HG03571 (cell line): ENCODE measurements around the gene TUBG2.

Source experiments
- ATAC-seq: cut with Tn5 transposase; IDR thresholded peaks from one replicate; pipeline ENCODE4 v1.9.1; 2021; ENCODE audit not compliant: unreplicated experiment

TUBG2 gene

DNA sequence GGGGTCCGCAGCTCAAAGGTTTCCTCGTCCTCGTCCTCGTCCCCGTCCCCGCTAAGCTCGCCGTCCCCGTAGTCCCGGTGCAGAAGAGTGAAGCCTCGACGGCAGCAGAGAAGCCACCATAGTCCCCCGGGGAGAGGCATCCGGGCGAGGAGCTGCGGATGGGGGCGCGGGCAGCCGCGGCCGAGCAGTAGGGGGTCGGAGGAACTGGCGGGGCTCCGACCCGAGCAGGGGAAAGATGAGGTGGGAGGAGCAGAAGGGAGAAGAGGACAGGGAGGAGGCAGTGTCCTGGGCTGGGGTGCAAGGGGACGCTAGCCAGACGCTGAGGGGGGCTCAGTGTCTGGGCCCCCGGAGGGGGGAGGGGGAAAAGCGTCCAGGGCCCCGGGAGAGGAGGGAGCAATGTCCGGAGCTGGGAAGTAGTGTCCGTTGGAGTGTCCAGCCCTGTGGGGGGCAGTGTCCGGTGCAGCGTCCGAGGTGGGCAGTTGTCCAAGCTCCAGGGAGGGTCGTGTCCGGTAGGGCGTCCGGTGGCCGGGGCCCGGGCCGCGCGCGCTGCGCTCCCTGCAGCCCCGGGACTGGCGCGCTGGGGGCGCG lies 17.4 kb downstream of the TUBG2 start, which contains the start of gene PLEKHH3:
Gene PLEKHH3, minus strand, starts transcription at position 571 of the 588 bp plus-strand sequence. Its CDS starts 431 bp downstream, at position 140.
- ATAC-seq, result no peak

DNA sequence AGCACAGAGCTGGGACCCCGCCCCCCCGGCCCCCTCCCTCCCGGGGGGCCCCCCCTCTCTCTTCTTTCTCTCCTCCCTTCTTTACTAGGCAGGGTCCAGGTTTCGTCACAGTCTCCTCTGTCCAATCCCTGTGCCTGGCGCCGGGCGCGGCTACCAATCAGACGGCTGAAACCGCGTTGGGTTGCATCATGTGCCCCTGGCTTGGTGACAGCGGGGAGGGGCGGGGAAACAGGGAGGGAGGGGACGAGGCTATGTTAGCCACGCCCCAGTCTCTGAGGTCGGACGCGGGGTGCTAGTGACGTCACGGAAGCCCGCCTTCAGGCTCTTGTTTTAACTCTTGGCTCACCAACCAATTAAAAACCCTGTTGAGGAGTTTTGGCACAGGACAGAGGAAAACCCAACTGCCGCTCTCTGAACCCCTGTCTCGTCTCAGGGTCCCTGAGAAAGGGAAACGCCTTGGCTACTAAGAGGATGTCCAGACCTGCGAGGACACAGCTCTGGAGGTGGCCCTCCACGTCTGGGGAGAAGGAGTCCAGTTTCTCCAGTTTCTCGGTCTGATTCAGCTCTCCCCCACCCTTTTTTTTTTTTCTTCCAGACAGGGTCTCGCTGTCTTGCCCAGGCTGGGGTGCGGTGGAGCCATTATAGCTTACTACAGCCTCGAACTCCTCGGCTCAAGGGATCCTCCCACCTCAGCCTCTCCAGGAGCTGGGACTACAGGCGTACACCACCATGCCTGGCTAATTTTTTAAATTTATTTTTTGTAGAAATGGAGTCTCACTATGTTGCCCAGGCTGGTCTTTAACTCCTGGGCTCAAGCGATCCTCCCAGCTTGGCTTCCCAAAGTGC lies 18.2 kb downstream of the TUBG2 start:
- ATAC-seq, result peak; percentile 59

DNA sequence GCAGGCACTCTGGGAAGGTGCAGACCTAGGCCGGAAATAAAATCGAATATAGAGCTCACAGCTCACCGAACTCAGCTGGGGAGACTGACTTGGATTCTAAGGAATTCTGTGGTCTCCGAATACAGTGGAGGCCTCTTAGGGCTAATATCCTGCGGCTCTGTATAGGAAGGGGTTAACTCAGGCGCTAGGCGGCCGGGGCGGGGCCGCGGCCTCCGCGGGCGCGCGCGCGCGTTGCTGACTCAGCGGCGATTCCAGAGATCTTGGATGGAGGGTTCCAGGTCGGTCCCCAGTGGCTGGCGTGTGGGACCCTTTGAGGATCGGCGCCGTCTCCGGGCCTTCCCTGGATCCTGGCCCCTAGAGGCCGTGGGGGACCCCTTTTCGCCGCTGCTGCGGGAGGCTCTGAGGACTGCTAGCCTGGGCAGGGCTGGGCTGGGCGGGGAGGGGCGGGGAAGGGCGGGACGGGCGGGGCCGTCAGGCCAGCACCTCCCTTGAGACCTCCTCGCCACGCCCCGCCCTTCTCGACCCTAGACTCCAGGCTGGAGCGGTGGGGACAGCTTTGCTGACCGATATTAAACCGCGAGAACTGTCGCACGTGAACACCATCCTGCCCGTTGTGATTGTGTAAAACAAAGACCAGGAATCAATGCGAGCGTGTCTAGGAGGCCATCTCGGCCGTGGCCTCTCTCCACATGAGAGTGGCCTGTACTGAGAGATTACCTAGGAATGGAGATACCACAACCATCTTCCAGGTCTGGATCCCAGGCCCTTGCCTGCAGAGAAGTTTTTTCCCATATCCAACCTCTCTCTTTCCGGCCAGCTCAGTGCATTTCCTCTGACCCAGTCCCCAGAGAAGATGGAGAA lies 19.1 kb downstream of the TUBG2 start:
- no peak for ATAC-seq

DNA sequence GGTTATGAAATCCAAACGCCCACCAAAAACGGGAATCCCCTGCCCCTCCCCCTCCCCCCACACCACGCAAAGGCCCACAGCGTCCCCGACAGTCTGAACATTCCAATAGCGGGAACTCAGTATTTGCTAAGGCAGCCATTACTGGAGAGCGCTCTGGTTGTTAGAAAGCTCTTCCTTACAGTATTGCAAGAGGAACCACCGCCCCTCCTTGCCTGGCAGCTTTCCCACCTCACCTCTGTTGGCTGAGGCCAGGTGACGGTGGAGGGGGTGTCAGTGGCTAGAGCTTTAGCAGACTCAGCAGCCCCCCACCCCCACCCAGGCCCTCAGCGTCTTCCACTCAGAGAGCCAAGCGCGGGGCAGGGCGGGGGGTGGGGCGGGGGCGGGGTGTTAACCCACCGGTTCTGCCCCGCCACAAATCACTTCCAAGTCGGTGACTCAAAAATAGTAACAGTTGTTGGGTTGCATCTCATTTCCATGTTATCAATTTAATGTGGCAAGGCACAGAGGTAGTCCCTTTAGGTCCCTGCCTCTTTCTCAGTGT lies 19.9 kb downstream of the TUBG2 start:
- ATAC-seq, result no peak

DNA sequence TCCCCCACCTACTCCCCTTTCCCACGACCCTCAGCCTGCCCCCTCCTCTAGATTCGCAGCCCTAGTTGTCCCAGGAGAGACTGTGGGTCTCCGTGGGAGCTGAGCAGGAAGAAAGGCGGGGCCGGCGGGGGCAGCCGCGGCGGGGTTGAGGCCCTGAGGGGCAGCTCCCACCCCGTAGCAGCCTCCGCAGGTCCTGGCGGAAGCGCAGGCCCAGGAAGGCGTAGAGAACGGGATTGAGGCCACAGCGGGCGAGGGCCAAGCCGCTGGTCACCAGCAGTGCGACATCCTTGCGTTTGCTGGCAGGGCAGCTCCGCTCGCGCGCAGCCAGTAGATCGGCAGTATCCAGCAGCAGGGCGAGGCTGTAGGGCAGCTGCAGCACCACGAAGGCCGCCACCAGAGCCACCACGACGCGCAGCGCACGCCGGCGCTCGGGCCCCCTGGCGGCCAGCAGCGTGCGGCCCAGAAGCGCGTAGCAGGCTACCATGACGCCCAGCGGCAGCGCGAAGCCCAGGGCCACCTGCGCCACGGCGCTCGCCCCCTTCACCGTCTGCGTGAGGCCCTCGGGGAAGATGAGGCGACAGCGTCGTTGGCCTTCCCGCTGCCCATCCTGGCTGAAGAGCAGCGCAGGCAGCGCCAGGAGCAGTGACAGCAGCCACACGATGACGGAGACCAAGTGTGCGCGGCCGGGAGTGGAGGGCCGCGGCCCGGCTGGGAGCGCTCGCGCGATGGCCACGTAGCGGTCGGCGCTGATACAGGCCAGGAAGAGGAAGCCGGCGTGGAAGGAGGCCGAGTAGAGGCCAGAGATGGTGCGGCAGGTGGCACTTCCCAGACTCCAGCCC lies 20.6 kb downstream of the TUBG2 start:
- ATAC-seq, result no peak

DNA sequence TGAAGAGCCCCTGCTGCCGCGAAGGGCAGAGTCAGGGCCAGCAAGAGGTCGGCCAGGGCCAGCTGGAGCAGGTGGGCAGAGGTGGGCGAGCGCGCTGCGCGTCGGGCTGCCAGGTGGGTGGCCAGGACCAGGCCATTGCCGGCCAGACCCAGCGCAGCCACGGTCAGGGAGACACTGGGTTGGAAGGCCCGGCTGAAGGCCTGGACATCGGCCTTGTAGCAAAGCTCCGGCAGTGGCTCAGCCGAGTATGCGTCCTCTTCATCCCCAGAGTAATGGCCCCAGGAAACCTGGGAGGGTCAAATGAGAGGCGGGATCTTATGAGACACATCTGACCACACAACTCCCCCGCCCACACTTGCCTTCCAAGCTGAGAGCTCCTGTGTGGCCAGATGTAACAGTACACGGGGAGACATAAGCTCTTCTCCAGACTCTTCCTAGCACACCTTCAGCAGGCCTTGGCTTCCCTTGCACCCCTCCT lies 21.3 kb downstream of the TUBG2 start:
- ATAC-seq, result no peak

DNA sequence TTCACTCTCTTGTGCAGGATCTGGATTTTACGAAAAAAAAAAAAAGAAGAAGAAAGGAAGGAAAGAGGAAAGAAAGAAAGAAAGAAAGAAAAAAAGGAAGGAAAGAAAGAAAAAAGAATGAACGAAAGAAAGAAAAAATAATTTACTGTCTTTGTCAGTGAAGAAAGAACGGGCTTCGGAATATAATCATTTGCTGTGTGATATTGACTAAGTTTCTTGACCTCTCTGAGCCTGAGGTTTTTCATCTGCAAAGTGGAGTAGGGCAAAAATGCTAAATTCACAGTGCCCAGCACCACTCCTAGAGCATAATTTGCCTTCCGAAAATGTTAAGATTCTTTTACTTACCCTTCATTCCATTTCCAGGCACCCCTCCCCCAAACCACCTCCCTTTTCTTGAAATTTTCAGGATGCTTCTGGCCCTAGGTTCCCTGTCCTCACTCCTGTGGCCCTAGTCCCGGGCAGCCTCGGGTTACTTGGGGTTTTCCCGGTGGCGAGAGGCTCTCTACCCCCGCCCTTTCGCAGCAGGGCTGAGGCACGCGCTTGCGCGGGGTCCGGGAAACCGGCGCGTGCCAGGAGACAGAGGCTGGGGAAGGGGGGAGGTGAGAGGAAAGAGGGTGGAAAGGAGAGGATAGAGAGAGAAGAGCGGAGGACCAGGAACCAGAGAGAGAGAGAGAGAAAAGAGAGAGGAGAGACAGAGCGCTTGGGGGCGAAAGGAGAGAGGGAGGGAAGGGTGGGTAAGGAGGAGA lies 23.1 kb downstream of the TUBG2 start, which contains the start of gene CNTNAP1:
Gene CNTNAP1, plus strand, starts transcription at position 556 of the 746 bp plus-strand sequence. CDS start 299 bp downstream, outside the sequence.
- no peak for ATAC-seq

DNA sequence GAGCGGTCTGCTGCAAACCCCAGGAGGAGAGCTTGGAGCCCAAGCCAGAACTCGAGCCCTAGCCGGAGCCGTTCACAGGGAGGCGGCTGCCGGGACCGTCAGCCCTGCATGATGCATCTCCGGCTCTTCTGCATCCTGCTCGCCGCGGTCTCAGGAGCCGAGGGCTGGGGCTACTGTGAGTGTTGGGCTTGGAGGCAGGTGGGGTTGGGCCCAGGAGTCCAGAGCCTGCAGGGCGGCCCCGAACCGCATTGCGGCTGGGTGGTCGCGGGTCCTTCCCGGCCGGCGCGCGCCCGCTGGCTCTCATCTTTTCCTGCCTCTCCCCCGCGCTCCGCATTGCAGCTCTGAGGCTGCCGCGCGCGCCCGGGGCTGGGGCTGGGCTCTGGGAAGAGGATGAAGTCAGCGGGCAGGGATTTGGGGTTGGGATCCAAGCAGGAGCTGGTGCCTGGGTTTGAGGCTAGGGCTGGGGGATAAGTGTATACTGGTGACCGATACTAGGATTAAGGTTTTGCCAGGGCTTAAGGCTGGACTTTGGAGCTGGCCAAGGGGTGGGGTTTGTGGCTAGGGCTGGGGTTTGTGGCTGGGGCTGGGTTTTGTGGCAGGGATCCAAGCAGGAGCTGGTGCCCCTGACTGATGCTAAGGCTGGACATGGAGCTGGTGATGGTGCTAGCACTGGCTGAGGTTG lies 23.8 kb downstream of the TUBG2 start:
- ATAC-seq, result no peak

DNA sequence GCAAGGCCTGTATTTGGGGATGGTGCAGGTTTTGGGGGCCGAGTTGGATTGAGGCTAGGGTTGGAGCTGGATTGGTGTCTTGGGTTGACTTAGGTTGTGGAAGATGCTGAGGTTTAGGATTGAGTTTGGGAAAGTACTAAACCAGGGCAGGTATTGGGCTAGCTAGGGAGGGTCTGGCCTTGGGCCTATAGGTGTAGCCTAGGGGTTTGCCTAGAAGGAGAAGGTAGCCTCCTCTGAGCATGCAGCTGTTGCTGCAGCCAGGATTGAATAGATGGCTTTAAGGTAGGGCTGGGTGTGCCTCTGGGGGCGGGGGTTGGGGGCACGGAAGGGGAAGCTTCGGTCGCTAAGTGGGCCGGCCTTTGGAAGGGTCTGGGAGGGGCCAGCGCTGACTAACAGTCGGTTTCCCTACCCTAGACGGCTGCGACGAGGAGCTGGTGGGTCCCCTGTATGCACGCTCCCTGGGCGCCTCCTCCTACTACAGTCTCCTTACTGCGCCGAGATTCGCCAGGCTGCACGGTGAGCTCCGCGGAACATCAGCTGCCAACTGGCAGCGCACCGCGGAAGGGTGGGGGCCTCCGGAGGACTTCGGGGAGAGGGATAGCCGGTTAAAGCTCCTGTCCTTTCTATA lies 24.4 kb downstream of the TUBG2 start:
- ATAC-seq, result no peak

DNA sequence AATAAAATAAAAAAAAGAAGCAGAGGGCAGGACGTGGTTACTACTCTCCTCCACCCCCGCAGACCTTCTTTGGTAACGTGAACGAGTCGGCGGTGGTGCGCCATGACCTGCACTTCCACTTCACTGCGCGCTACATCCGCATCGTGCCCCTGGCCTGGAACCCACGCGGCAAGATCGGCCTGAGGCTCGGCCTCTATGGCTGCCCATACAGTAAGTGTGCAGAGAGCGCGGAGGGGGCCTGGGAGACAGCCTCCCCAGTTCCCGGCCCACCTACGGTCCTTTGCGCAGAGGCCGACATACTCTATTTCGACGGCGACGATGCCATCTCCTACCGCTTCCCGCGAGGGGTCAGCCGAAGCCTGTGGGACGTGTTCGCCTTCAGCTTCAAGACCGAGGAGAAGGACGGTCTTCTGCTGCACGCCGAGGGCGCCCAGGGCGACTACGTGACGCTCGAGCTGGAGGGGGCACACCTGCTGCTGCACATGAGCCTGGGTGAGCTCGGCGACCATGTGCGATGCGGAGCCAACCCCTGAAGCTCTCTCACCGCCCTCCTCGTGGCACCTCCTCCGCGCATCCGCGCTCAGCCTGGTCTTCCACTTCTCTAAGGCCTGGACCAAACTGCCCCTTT lies 26.0 kb downstream of the TUBG2 start:
- no peak for ATAC-seq

DNA sequence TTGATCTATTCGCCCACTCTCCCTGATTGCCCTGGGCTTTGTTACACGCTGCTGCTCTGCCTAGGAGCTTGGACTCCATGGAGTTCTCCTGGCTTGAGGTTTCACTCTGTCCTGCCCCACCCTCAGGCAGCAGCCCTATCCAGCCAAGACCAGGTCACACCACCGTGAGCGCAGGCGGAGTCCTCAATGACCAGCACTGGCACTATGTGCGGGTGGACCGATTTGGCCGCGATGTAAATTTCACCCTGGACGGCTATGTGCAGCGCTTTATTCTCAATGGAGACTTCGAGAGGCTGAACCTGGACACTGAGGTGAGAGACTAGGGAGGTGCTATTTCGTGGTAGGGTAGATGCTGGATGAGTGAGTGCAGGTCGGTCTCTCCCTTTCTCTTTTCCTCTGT lies 26.7 kb downstream of the TUBG2 start:
- ATAC-seq, result no peak

DNA sequence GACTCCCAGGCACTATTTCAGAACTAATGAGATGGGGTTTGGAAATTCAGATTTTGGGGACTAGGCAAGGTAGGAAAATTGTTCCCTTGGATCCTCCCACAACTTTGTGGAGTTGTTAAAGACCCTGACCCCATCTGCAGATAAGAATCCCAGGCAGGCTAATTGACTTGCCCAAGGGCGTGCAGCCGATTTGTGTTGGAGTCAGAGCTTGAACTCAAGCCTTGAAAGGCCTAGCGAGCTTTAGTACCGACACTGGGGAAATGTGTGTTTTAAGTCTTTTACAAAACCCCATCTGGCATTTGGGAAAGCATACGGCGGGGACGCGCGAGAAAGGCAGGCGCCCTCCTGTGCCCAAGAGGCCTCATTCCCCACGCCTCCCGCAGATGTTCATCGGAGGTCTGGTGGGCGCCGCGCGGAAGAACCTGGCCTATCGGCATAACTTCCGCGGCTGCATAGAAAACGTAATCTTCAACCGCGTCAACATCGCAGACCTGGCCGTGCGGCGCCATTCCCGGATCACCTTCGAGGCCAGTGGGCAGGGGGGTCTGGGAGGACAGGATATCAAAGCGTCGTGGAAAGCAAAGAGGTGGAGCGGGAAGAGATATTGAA lies 27.5 kb downstream of the TUBG2 start:
- no peak for ATAC-seq

DNA sequence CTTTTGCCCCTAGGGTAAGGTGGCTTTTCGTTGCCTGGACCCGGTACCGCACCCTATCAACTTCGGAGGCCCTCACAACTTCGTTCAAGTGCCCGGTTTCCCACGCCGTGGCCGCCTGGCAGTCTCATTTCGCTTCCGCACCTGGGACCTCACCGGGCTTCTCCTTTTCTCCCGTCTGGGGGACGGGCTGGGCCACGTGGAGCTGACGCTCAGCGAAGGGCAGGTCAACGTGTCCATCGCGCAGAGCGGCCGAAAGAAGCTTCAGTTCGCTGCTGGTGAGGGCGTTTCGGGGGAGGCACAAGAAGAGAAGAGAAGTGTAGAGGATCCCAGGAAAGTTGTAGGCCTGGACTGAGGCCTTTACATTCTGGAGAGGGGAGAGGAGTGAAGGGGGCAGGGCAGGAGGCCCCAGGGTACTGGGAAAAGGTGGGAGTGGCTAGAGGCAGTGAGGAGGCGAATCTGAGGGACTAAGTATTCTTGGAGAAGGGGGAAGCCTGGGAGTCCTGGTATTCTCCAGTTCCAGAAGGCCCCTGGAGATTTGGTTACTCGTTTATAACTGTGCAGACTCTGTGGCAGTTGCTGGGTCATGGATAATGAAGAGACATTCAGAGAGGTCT lies 28.7 kb downstream of the TUBG2 start:
- no peak for ATAC-seq

DNA sequence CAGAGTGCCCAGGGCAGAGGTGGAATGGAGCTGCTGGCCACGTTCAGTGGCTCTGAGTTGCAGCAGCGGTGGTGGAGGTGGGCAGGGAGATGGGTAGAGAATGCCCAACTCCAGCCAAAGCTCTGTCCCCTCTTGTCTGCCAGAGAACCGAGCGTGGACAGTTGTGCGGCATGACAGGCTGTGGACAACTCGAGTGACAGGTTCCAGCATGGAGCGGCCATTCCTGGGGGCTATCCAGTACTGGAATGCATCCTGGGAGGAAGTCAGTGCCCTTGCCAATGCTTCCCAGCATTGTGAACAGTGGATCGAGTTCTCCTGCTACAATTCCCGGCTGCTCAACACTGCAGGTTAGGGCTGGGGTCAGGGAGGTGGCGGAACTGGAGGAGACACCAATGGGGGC lies 31.5 kb downstream of the TUBG2 start:
- ATAC-seq, result no peak

DNA sequence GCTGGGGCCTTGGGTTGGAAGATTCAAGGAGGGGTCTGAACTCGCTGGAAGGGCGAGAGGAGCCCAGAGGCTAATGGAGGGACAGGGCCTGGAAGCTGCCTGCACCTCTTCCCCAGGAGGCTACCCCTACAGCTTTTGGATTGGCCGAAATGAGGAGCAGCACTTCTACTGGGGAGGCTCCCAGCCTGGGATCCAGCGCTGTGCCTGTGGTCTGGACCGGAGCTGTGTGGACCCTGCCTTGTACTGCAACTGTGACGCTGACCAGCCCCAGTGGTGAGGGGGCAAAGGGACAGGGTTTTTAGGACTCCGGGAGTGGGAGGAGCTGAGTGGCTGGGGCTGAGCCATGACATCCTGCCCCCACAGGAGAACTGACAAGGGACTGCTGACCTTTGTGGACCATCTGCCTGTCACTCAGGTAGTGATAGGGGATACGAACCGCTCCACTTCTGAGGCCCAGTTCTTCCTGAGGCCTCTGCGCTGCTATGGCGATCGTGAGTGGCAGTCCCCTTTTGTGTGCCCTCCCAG lies 32.0 kb downstream of the TUBG2 start:
- ATAC-seq, result no peak

DNA sequence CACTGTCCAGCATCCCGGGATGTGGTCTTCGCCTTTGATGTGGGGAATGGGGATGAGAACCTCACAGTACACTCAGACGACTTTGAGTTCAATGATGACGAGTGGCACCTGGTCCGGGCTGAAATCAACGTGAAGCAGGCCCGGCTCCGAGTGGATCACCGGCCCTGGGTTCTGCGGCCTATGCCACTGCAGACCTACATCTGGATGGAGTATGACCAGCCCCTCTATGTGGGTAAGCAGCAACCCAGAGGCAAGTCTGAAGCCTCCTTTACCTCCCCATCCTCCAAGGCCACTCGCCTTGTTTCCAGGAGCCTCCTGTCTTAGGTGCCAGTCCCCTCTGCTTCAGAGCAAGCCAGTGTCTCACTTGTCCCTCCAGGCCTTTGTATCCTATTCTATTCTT lies 33.4 kb downstream of the TUBG2 start:
- ATAC-seq, result no peak

DNA sequence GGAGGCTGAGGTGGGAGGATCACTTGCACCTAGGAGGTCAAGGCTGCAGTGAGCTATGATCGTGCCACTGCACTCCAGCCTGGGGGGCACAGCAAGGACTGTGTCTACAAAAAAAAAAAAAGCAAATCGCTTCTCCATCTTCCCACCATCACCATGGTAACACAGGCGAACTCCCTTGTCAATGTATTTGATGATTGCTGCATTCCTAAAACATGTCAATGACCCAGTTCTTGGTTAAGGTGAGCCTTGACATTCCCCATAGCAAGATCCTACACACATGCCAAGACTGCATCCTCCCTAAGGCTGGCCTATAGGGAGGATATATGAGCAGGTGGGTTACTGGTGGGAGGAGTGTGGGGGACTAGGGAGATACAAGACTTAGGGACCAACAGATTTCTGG lies 35.4 kb downstream of the TUBG2 start:
- no peak for ATAC-seq
